HepG2 (cell line): ENCODE data around the gene CCDC57. TPM values are rescaled to one million over a fixed set of nuclear protein-coding genes. Genes with fewer than 3 reads are reported as not detected.
A peak's percentile ranks its signal among the peaks of the same experiment; 100 is the strongest.

Experiments
- ARID4A ChIP-seq: sonication (generic); formaldehyde crosslinking; IDR thresholded peaks from 2 replicates; pipeline ENCODE4 v1.5.0; 2020; ENCODE audit warnings: mild to moderate bottlenecking, missing genetic modification reagents, borderline replicate concordance
- BRCA1 ChIP-seq: sonication (generic); formaldehyde crosslinking; IDR thresholded peaks from 2 replicates; pipeline ENCODE4 v1.4.0; 2020; ENCODE audit warnings: missing genetic modification reagents
- MAZ ChIP-seq, 2 experiments: sonication (generic) in 1 of 2; formaldehyde crosslinking in 1 of 2; IDR thresholded peaks; 2 replicates each; pipeline versions ENCODE4 v1.5.0 to v1.6.1; 2012 to 2020; ENCODE audit warnings: low read depth in 2 of 2, mild to moderate bottlenecking in 2 of 2, borderline replicate concordance in 1 of 2, improper control_type of control experiment in 1 of 2, low read length in 1 of 2, missing genetic modification reagents in 1 of 2, moderate library complexity in 1 of 2
- MIXL1 ChIP-seq: IDR thresholded peaks from 2 replicates; pipeline ENCODE4 v1.6.1; 2016
- REST ChIP-seq, 2 experiments: IDR thresholded peaks; 2 replicates each; pipeline ENCODE4 v1.6.1; 2011 to 2012; ENCODE audit warnings: low read length in 2 of 2, borderline replicate concordance in 1 of 2, low read depth in 1 of 2, mild to moderate bottlenecking in 1 of 2, moderate library complexity in 1 of 2
- SMAD3 ChIP-seq: sonication (generic); formaldehyde crosslinking; IDR thresholded peaks from 2 replicates; pipeline ENCODE4 v1.4.0; 2020; ENCODE audit warnings: missing genetic modification reagents
- SNAI1 ChIP-seq: sonication (generic); formaldehyde crosslinking; IDR thresholded peaks from 2 replicates; pipeline ENCODE4 v1.5.0; 2020; ENCODE audit warnings: mild to moderate bottlenecking, missing genetic modification reagents, borderline replicate concordance
- ZNF614 ChIP-seq: IDR thresholded peaks from 2 replicates; pipeline ENCODE4 v1.6.1; 2018; ENCODE audit warnings: missing biosample characterization, missing genetic modification reagents, inconsistent platforms, borderline replicate concordance
- ZNF703 ChIP-seq: sonication (generic); formaldehyde crosslinking; IDR thresholded peaks from 2 replicates; pipeline ENCODE4 v1.5.1; 2020; ENCODE audit warnings: missing genetic modification reagents, mild to moderate bottlenecking, moderate library complexity, borderline replicate concordance
- ZNF816 ChIP-seq: sonication (generic); formaldehyde crosslinking; IDR thresholded peaks from 2 replicates; pipeline ENCODE4 v1.8.0; 2022; ENCODE audit warnings: missing genetic modification reagents, mild to moderate bottlenecking, borderline replicate concordance
- polyA plus RNA-seq, 8 experiments: library from polyadenylated mRNA; depleted of rRNA in 3 of 8; stranded (reverse) in 7 of 8; unstranded in 1 of 8; fragments of >200 nt; fragmentation: Illumina TruSeq in 4 of 8; extraction: Trizol in 4 of 8; gene quantifications; 2 replicates each; pipeline versions ENCODE4 v1.2.1 to v1.2.3, GENCODE V29; 2011 to 2016; ENCODE audit warnings: low read depth in 4 of 8, missing spikeins in 1 of 8, mixed read lengths in 1 of 8; ENCODE audit not compliant: insufficient read depth in 1 of 8
- total RNA-seq, 5 experiments: library from RNA; depleted of rRNA; stranded (reverse); fragments of >200 nt; fragmentation: Illumina TruSeq; extraction: Trizol; gene quantifications; 2 replicates each; pipeline ENCODE4 v1.2.3, GENCODE V29; 2016; ENCODE audit warnings: low read depth in 1 of 5
- TF ChIP-seq, protein P1 (sequence below), 2 experiments: sonication (generic) in 1 of 2; formaldehyde crosslinking in 1 of 2; IDR thresholded peaks; 2 replicates each; pipeline versions ENCODE4 v1.4.0 to v1.6.1; 2016 to 2020; ENCODE audit warnings: borderline replicate concordance in 1 of 2, low read depth in 1 of 2, mild to moderate bottlenecking in 1 of 2, missing genetic modification reagents in 1 of 2
- TF ChIP-seq, protein P2 (sequence below): sonication (generic); formaldehyde crosslinking; IDR thresholded peaks from 2 replicates; pipeline ENCODE4 v1.4.0; 2020; ENCODE audit warnings: mild to moderate bottlenecking, missing genetic modification reagents

The CCDC57 gene
- total and polyA plus RNA-seq, 2 of the 13 experiments (the other 11 are each of a cell fraction or from before 2014, with no cell fraction given): 59.3 to 59.9 TPM

DNA sequence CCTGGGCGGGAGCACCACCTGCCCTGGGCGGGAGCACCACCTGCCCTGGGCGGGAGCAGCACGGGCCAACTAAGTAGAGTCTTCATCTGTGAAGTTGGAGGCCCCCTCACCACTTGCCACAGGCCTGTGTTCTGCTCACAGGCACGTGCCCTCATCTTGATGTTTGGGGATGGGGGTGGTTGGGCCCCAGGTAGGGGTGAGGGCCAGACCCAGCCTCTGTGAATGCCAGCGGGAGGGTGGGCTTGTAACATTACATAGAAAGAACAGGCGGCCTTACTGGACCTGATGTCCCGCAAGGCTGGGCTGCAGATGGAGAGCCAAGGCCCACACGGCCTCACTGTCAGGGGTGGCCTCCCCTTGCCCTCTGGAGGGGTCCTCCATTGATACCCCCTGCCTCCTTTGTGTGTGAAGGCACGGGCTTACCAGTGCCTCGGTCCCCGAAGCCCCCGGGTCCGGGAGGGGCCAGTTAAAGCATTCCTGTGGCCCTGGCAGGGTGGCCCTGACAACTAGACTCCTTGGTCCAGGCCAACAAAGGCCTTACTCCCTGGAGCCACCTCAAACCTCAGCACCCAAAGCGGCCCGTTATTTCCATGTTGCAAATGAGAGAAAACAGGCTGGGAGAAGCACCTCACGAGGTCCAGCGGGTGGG is 15.1 kb upstream of the CCDC57 start (continued):
- TF ChIP-seq, protein P1, sequence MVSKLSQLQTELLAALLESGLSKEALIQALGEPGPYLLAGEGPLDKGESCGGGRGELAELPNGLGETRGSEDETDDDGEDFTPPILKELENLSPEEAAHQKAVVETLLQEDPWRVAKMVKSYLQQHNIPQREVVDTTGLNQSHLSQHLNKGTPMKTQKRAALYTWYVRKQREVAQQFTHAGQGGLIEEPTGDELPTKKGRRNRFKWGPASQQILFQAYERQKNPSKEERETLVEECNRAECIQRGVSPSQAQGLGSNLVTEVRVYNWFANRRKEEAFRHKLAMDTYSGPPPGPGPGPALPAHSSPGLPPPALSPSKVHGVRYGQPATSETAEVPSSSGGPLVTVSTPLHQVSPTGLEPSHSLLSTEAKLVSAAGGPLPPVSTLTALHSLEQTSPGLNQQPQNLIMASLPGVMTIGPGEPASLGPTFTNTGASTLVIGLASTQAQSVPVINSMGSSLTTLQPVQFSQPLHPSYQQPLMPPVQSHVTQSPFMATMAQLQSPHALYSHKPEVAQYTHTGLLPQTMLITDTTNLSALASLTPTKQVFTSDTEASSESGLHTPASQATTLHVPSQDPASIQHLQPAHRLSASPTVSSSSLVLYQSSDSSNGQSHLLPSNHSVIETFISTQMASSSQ (IDR thresholded peaks at IDR 0.05; ENCODE audit: low read depth): no peak
- TF ChIP-seq, protein P1 (CRISPR knock-in tag; IDR thresholded peaks at IDR 0.05; ENCODE audit: borderline replicate concordance): no peak
- no peak for TF ChIP-seq ARID4A (CRISPR knock-in tag)
- no peak for TF ChIP-seq MAZ (IDR thresholded peaks at IDR 0.05; ENCODE audit: borderline replicate concordance, low read depth, low read length)
- TF ChIP-seq MAZ (CRISPR knock-in tag; IDR thresholded peaks at IDR 0.05; ENCODE audit: low read depth): no peak
- TF ChIP-seq ZNF816: 0 out of 2 replicates have a peak, but pooled peaks have one; percentile 17
- TF ChIP-seq BRCA1 (CRISPR knock-in tag): 0 out of 2 replicates have a peak, but pooled peaks have one; percentile 11
- no peak for TF ChIP-seq SMAD3 (CRISPR knock-in tag)
- TF ChIP-seq, protein P2, sequence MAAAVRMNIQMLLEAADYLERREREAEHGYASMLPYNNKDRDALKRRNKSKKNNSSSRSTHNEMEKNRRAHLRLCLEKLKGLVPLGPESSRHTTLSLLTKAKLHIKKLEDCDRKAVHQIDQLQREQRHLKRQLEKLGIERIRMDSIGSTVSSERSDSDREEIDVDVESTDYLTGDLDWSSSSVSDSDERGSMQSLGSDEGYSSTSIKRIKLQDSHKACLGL (CRISPR knock-in tag): no peak
- 0 out of 2 replicates have a peak, but pooled peaks have one; percentile 3 for TF ChIP-seq MIXL1
- TF ChIP-seq ZNF614 (CRISPR knock-in tag): no peak
- TF ChIP-seq REST (IDR thresholded peaks at IDR 0.05; ENCODE audit: borderline replicate concordance in 1 of 2, low read depth in 1 of 2, low read length in 2 of 2): no peak
- TF ChIP-seq SNAI1: no peak; the same call in 1 of the 2 replicates
- TF ChIP-seq ZNF703 (CRISPR knock-in tag): 0 out of 2 replicates have a peak, but pooled peaks have one; percentile 9
